Mucosa of descending colon (tissue), 3 donors: ENCODE results near the gene KAZALD1. TPM values are rescaled to one million over a fixed set of nuclear protein-coding genes. Genes with fewer than 3 reads are reported as not detected.

ENCODE experiments used
- ATAC-seq: fragments of 200-7000 bp; cut with Tn5 transposase; one replicate; pipeline ENCODE4 v1.9.1; 2020; ENCODE audit warnings: mild to moderate bottlenecking, moderate library complexity
- DNase-seq, 3 donors: peaks; one replicate each; pipeline ENCODE4 v3.0.0-alpha.2; 2020
- H3K36me3 ChIP-seq: fragments of 200-600 bp; one replicate; pipeline ENCODE4 v1.8.0; 2021; ENCODE audit warnings: low read depth, mild to moderate bottlenecking
- H3K4me1 ChIP-seq: fragments of 200-600 bp; one replicate; pipeline ENCODE4 v1.8.0; 2021; ENCODE audit warnings: low read depth, mild to moderate bottlenecking
- H3K4me3 ChIP-seq: fragments of 200-600 bp; one replicate; pipeline ENCODE4 v1.8.0; 2021; ENCODE audit warnings: mild to moderate bottlenecking
- H3K9me3 ChIP-seq: fragments of 200-600 bp; one replicate; pipeline ENCODE4 v1.8.0; 2021; ENCODE audit warnings: mild to moderate bottlenecking
- CTCF ChIP-seq: fragments of 200-600 bp; IDR thresholded peaks from one replicate; pipeline ENCODE4 v1.8.0; 2022; ENCODE audit warnings: antibody characterized with exemption, mild to moderate bottlenecking
- intact Hi-C, 2 donors: fragments of 100-400 bp; cut with DNase I in 1 of 2; cut with micrococcal nuclease in 1 of 2; formaldehyde crosslinking; loops; one replicate each; pipeline versions ENCODE4 v1.11.0 to v1.11.1; 2022; cut with DNase I, micrococcal nuclease
- total RNA-seq, 3 donors: library from RNA; stranded (reverse); fragmentation: NEBNext Ultra II Directional in 2 of 3; extraction: Animal tissue kit (Norgen Biotek cat#: 25700) in 2 of 3; gene quantifications; one replicate each; pipeline versions ENCODE4 v1.2.1 to v1.2.4, GENCODE V29; 2021 to 2023
- donor health status: DM: no; HTN: no; CAD: no; lungs with moderate emphysema.
- donor health status: DM: no; HTN: no; CAD: no.
- donor health status: DM: no; HTN: yes; CAD: no.

Gene KAZALD1
- total RNA-seq, 3 donors from 2014 or later: 8.5 to 20.0 (median 16.7) TPM

GRCh38 chr10:101027106-101027720 lies 34.6 kb upstream of the KAZALD1 start:
- Histone ChIP-seq H3K9me3 (no peaks in the 10 kb centered on the region), H3K36me3 (no peaks in the 10 kb centered on the region), H3K4me3 (no peak overlapping the region), H3K4me1 (peaks cover 16% of the 10 kb centered on the region)
- DNase-seq (no peak), ATAC-seq (no peak)
- intact Hi-C loops: no loop called here
- no peak for TF ChIP-seq CTCF

- TF ChIP-seq CTCF: no peak
- Histone ChIP-seq H3K4me3 (no peak overlapping the region), H3K36me3 (no peaks in the 10 kb centered on the region), H3K9me3 (no peaks in the 10 kb centered on the region), H3K4me1 (peaks cover 27% of the 10 kb centered on the region)
- no peak for ATAC-seq
- DNase-seq: peak in 1 of 3 donors; percentile 48
- intact Hi-C loops: no loop called here
These were observed 33.1 kb upstream of the KAZALD1 start for GRCh38 chr10:101028446-101029337.

- TF ChIP-seq CTCF: no peak
- peaks cover 27% of the 10 kb centered on the region for H3K4me1 ChIP-seq
- H3K36me3 ChIP-seq: no peaks in the 10 kb centered on the region
- intact Hi-C loops: no loop called here
- H3K9me3 ChIP-seq: no peaks in the 10 kb centered on the region
- H3K4me3 ChIP-seq: no peak overlapping the region
- no peak for DNase-seq
- no peak for ATAC-seq
These were observed 32.1 kb upstream of the KAZALD1 start for GRCh38 chr10:101029520-101030295.

- intact Hi-C loops: no loop called here
- no peak for TF ChIP-seq CTCF
These were observed 31.2 kb upstream of the KAZALD1 start for GRCh38 chr10:101030496-101031127.

GRCh38 chr10:101031128-101031795 lies 30.5 kb upstream of the KAZALD1 start, which contains the start of the genes PDZD7 and SFXN3:
TSS of gene PDZD7 (minus strand) at chr10:101031129. CDS start at chr10:101030219, 910 bp downstream.
TSS of gene SFXN3 (plus strand) at chr10:101031234. CDS start at chr10:101034695, 3,461 bp downstream.
- Histone ChIP-seq H3K4me3 (peak within 1 kb of the TSS; percentile 27), H3K4me1 (peaks cover 27% of the 10 kb centered on the region), H3K36me3 (no peaks in the 10 kb centered on the region), H3K9me3 (no peaks in the 10 kb centered on the region)
- intact Hi-C loops: no loop called here
- peak; percentile 90 for ATAC-seq
- peak; percentile 98 to 99 (median 99) for DNase-seq
- TF ChIP-seq CTCF: no peak

More at GRCh38 chr10:101030496-101031127, 31.2 kb upstream of the KAZALD1 start:
- H3K4me1 ChIP-seq: peaks cover 27% of the 10 kb centered on the region
- no peak overlapping the region for H3K4me3 ChIP-seq
- ATAC-seq (no peak), DNase-seq (no peak)
- H3K36me3 ChIP-seq: no peaks in the 10 kb centered on the region
- H3K9me3 ChIP-seq: no peaks in the 10 kb centered on the region
